AG08395 (cell line): ENCODE results near the gene MGAT4D.
"Not testable (repeated sequence)": the region's sequence is repeated elsewhere in the genome, so short reads cannot be mapped to it uniquely, and the experiment has no call there.

Experiments used
- DNase-seq: peaks from one replicate; pipeline ENCODE4 v3.0.0; 2012; ENCODE audit warnings: mixed read lengths, low spot score

The MGAT4D gene

DNA sequence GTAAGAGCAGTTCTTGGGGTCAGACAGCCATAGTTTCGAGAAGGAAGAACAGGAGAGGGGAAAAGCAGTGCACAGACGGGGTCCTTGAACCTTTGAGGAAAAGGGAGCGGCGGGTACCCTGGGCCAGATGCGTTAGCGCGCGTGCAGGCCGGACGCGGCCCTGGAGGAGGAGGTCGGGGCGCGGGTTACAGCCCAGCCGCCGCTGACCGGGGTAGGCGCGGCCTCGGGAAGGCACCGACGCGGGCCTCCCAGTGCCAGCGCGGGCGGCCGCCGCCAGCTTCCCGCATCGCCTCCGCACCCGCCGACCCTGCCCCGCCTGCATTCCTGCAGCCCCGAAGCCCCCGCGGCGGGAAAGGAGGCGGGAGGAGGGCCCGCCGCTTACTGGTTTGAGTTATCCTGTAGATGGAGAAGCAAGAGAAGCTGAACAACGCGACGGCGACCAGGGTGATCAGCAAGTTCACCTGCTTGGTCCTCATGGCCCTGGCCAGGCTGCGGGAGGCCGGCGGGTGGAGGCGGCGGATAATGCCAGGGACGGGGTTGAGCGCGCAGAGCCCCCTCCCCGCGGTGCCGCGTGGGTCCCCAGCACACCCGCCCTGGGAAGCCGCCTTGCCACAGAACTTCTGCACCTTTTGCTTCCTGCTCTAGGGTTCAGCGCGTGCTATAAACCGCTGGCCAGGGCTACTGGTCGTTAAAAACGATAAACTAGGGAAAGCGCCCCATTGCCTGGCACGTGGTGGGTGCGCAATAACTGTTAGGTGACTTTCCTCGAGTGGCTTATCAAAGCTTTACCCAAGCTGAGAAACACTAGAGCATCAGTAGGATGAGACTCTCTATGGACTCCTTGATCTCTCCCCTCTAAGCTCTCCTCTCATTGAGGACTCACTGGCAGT is at the start of gene MGAT4D:
Gene MGAT4D (minus strand): TSS at position 547 of the 890 bp plus-strand sequence. CDS start 71 bp downstream, at position 476.
- DNase-seq, result no peak

DNA sequence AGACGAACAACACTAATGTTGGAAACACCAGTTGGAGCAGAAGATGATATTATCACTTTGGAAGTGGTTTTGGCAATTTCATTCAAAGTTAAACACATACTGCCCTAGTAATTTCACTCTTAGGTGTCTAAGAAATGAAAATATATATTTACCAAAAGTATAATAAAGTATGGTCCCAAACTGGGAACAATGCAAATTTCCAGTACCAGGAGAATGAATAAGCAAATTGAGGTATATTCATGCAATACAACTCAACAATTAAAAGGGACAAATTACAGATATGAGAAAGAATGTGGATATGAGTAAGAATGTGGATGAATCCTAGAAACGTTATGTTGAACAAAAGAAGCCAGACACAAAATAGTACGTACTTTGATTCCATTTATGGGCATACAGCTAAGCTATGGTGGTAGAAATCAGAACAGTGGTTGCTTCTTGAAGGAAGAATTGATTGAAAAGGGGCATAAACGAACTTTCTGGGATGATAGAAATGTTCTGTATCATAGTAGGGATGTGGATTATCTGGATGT is 35.9 kb upstream of the MGAT4D start:
- peak; percentile 2 for DNase-seq

DNA sequence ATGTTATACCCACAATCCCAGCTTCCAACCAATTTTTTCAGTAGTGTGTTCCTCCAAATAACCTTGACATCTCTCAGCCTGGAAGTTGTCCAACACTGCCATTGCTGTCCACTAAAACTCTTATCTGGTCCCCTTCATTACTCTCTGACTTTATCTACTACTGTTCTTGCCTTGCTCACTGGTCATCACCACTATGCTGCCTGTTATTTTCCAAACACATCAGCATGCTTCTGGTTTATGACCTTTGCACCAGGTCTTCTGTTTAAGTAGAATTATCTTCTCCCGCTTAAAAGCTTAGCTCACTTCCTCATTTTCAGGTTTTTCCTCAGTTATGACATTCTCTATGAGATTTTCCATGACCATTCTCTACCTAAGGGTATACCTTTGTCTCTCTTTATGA is 31.3 kb upstream of the MGAT4D start:
- no peak for DNase-seq

DNA sequence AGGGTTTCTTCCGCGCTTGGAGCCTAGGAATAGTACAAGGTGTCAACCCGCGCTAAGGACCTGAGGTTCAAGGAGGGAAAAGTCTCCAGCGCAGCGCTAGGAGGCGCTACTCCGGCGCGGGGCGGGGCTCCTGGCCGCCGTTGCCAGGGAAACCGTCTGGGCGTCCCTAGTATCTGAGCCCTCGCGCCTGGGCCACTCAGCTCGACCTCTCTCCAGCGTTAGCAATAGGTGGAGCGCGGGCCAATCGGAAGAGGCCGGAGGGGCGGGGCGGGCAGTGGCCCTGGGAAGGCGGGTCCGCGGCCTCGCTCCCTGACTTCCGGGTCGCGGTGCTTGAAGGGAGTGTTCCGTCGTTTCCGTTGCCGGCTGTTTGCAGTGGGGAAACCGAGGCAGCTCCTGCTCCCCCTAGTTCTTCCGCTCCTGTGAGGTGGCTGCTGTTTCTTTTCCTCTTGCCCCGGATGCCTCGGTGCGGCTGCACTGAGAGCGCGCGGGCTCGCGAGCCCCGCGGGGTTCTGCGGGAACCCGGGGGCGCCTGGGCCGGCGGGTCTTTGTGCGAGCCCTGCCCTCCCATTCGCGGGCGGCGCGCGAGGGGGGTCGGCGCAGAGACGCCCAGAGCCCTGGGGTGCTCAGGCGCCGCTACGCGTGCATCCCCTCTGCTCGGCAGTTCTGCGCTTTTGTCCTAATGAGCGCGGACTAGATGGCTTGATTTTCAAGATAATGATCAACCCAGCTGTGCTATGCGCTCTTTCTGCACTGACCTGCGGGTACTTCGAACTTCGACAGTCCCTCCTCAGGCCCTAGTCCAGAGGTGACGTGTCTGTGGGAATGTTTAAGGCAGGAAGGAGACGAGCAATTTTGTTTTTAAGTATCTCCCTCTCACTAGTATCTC is 26.0 kb upstream of the MGAT4D start, which contains the start of gene ELMOD2:
Gene ELMOD2 (plus strand): TSS at position 312 of the 886 bp plus-strand sequence. CDS start 1,261 bp downstream, outside the sequence.
- DNase-seq, result peak; percentile 99

DNA sequence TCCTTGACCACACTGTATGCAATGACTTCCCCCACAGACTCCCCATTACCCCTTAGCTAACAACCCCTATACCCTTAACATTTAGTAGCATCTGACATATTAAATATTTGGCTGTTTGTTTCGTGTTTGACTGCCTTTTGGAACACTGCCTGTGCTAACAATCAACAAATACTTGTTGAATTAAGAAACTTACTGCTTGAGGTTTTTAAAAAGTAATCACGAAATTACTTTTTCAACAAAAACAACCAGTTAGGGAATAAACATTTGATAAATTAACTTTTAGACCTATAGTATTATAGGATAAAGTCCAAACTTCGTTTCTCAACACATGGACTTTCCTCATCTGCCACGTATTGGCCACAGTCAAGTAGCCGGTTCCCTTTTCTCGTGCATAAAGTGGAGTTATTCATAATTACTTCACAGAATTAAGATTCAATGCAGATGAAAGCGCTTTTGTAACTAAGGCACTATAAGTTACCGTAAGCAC is 25.3 kb upstream of the MGAT4D start:
- no peak for DNase-seq

DNA sequence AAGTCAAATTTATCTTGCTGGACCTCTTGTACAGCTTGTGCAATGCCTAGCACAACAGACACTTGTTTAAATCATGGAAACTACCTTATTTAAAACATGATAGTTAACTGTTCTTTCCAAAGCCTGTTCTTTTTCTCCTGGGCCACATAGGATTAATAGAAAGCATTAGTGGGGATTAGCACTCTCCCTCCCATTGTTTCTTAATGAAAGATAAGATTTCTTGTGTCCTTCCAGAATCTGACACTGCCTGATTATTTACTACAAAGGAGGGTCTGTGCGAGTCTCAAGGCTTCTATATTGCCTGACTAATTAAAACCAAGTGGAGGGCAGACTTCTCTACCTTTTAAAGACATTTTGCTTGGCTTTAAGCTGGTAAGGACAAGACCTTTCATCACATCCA is 17.3 kb upstream of the MGAT4D start:
- no peak for DNase-seq

DNA sequence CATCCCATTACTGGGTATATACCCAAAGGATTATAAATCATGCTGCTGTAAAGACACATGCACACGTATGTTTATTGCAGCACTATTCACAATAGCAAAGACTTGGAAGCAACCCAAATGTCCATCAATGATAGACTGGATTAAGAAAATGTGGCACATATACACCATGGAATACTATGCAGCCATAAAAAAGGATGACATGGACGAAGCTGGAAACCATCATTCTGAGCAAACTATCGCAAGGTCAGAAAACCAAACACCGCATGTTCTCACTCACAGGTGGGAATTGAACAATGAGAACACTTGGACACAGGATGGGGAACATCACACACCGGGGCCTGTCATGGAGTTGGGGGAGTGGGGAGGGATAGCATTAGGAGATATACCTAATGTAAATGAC is 15.7 kb upstream of the MGAT4D start:
- not testable (repeated sequence) for DNase-seq

DNA sequence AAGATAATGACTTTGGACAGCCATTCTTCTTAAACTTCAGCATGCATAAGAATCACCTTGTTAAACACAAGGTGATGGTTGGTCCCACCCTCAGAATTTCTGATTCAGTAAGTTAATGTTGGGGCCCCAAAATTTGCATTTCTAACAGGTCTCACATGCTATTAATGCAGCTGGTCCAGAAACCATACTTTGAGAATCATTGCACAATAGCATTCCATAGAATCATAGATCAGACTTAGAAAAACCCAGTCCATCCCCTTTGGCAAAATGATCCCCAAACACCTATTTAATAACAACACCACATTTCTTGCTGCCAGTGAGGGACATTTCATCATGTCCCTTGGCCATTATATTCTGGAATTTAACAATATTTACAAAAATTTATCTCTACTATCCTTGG is 6.2 kb upstream of the MGAT4D start:
- DNase-seq, result no peak

DNA sequence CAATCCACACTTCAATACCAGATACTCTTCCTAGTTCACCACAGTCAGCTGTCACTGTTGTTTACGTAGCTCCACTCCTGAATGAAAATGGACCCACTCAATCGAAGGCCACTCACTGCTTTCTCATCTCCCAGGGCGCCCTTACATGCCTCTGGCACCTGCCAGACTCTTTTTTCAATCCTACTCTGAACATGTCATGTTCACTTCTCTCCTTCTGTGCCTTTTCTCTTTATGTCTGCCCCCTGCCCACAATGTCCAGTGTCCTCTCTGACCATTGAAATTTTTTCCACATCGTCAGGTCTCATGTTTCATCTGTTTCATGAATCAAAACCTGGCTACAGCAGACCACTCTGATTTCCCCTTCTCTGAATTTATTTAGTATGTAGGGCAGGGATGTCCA is 1.3 kb upstream of the MGAT4D start:
- no peak for DNase-seq

DNA sequence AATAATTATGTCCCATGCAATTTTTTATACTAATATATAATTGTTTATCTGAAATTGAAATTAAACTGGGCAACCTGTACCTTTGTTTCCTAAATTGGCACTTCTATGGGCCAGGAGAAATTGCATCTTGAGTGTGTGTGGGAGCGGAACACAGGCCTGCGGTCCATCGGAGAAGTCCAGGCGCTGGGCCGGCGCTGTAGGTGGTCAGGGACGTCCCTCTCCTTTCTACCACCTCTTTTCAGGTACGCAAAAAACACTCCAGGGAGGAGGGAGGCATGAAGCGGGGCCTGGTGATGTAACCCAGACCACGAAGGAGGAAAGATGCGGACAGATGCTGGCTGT is 717 bp downstream of the MGAT4D start:
- DNase-seq, result no peak

DNA sequence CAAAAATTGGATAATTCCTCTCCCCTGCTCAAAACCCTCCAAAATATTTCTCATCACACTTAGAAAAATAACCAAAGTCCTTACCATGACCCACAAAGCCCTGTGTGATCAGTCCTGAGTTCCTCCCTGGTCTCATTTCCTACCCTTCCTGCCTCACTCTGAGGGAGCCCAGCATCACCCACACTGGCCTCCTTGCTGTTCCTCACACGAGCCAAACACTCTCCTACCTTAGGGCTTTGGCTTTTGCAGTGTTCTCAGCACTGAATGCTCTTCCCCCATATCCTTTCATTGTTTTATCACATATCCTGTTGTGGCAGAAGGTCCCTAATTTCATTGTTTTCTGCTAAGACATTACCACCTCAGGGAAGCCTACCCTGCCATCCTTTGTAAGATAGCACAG is 12.2 kb downstream of the MGAT4D start:
- DNase-seq, result no peak

DNA sequence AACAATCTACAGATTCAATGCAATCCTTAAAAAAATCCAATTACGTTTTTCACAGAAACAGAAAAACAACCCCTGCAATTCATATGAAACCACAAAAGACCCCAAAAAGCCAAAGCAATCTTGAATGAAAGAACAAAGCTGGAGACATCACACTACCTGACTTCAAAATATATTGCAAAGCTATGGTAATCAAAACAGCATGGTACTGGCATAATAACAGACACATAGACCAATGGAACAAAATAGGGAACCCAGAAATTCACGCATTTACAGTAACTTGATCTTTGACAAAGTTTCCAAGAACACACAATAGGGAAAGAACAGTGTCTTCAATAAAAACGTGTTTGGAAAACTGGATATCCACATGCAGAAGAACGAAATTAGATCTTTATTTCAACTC is 14.6 kb downstream of the MGAT4D start:
- DNase-seq, result no peak

DNA sequence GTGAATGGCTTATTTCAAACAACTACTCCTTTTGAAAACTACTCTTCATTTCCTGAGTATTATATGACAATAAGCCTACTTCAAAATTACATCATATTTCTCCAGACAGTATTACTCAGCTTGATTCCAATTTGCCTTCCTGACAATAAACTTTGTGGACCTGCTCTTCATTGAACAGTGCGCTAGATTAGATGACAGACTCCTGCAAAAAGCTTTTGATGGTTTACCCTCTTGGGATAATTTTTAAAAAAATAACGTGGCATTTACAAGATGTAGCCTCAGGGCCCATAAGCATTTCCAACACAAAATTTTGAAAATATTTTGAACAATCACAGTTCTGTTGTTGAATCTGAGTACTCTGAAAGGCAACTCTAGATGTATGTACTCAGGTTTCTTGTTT is 25.9 kb downstream of the MGAT4D start:
- no peak for DNase-seq

DNA sequence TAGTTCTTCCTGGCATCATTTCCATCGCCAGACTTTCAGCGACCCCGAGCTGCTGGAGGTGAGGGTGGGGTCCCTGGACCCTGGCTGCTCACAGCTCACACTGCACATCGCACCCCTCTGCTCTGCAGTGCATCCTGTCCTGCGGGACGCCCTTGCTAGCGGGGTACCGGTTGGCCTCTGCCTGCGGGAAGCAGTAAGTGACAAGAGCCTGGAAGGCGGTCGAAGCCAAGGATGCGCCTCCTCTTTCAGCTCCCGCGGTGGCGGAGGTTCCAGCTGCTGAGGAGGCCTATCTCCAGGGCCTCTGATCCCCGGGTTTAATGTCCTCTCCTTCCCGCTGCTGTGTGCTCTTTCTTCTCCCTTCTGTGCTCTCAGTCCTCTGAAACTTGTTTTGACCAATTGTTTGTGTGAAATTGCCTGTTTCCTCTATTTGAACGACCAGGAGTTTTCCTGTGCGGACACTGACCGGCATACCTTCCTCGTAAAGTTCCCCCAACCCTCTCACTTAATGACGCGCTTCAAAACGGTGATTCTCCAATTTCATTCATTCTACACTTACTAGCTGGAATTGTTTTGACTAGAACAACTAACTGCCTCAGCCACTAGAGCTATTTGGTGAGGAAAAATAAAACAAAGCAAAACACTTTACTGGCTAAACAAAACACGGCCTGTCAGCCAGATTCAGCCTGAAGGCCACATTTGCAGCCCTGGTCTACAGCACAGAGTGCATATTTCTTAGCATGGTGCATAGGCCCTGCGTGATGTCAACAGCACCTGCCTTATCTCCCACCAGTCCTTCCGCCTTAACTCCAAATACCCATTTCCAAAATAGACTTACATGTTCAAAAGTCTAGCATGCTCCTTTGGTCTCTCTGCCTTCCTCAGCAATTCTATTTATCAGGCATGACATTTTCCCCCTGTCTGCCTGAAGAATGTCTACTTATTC is 28.0 kb downstream of the MGAT4D start:
- DNase-seq, result no peak

DNA sequence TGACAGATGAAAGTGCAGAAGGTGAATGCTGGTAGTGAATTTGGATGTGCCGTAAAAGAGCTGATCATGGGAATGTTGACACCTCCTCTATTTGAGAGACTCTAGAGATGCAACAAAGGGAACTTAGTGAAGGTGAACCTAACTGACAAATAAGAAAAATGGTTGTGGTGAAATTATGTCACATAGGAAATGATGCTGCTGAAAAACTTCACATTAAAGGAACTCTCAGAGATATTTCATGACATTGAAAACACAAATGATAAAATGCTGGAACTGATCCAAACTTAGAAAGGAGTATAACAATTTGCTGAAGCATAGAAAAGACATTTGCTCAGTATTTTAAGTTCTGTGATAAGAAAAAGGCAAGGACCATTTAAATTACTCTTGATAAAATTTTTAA is 31.9 kb downstream of the MGAT4D start:
- DNase-seq, result no peak

DNA sequence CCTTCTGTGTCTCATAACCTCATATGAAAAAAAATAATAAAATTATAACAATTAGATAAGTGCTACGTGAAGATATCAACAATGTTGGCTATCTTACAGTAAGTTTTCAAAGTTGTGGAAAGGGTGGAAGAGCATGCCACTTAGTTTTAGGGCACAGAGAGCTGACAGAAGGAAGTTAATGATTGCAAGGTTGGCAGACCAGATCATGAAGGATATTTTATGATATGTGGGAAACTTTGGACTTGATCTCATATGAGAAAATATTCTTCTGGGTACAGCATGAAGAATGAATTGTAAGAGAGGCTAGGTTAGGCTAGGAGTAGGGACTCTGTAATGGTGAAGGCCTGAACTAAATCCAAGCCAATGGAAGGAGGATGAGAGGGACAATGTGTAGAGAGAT is 34.5 kb downstream of the MGAT4D start:
- no peak for DNase-seq

DNA sequence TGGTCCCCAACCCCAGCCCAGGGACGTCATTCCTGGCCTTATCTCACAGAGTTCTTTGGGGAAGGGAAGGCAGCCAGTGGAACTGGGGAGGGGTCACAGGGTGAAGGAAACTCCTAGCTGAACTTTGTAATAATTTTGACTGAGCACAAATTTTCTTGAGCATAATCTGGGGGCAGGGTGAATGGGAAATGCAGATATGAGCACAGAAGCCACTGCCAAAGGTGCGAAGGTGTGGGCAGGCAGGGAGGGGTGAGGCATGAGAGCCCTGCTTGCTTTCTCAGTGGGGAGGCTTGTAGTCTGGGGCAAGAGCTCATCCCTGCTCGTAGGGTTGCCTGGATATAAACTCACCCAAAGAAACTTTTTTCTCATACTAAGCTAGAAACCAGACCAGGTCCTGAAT is 34.9 kb downstream of the MGAT4D start:
- no peak for DNase-seq

DNA sequence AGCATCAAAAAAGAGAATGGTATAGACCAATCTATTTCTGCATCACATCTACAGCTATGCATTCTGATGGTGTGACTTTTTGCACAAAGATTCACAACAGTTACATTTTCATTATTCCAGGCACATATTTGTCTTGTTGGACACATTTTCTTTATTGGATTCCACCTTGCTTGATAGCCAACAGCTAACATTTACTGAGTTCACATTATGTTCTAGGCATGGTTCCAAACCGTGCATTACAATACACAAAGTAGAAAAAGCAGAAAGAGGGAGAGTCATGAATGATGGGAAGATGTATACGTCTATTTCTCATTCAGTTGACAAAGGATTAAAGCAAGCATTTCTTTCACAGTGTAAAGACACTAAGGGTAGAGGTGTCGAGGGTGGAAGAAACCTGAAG is 47.7 kb downstream of the MGAT4D start:
- DNase-seq, result no peak

DNA sequence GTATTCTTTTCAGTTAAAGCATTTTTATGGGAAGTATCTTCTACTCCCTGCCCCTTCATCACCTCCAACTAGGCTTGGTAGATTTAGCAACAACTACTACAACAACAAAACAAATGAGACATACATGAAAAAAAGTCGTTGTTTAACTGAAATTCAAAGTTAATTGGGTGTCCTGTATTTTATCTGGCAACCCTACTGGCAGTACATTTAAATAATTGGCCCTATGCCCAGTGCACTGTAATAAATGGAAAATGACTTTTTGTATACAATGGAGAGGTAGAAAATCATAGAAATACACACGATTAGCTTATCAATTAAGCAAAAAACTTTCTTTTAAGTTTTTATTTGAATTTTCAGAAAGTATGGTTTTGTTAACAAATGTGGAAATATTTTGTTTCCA is 49.3 kb downstream of the MGAT4D start:
- no peak for DNase-seq

DNA sequence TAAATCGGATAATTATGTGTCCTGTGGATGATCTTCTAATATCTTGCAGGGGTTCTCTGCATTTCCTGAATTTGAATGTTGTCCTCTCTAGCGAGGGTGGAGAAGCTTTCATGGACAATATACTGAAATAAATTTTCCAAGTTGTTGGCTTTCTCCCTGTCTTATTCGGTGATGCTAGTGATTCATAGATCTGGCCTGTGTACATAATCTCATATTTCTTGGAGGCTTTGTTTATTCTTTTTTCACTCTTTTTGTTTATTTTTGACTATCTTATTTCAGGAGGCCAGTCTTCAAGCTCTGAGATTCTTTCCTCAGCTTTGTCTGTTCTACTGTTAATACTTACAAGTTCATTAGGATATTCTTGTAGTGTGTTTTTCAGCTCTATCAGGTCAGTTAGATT is 49.9 kb downstream of the MGAT4D start:
- DNase-seq, result no peak

DNA sequence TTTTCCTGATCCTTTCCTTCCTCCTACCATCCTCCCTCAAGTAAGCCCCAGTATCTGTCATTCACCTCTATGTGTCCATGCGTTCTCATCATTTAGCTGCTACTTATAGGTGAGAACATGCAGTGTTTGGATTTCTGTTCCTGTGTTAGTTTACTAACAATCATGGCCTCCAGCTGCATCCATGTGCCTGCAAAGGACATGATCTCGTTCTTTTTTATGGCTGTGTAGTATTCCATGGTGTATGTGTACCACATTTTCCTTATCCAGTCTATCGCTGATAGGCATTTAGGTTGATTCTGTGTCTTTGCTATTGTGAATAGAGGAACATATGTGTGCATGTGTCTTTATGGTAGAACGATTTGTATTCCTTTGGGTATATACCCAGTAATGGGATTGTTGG is 53.7 kb downstream of the MGAT4D start:
- DNase-seq, result not testable (repeated sequence)
